ENCODE results near the gene GPRIN1. TPM values are rescaled to one million over a fixed set of nuclear protein-coding genes. Genes with fewer than 3 reads are reported as not detected.
"Not testable (repeated sequence)": the region's sequence is repeated elsewhere in the genome, so short reads cannot be mapped to it uniquely, and the experiment has no call there.

The GPRIN1 gene
- total RNA-seq, 1 donor, result 7.1 TPM

- no peak for TF ChIP-seq CTCF (IDR thresholded peaks at IDR 0.05; ENCODE audit: insufficient read depth, low read length)
- no peak overlapping the region for H3K4me3 ChIP-seq (ENCODE audit: low read depth, low read length)
- DNase-seq (ENCODE audit: low read depth), result no peak
Measured at GRCh38 chr5:176592573-176592972, 17.4 kb downstream of the GPRIN1 start.

GRCh38 chr5:176591667-176592066, 18.3 kb downstream of the GPRIN1 start:
- not testable (repeated sequence) for DNase-seq (ENCODE audit: low read depth); H3K4me3 ChIP-seq (ENCODE audit: low read depth, low read length)

GRCh38 chr5:176590035-176590717, 19.8 kb downstream of the GPRIN1 start:
- DNase-seq (ENCODE audit: low read depth), result no peak
- no peak for TF ChIP-seq CTCF (IDR thresholded peaks at IDR 0.05; ENCODE audit: insufficient read depth, low read length)
- no peak overlapping the region for H3K4me3 ChIP-seq (ENCODE audit: low read depth, low read length)

GRCh38 chr5:176589039-176589769, 20.8 kb downstream of the GPRIN1 start:
- TF ChIP-seq CTCF (IDR thresholded peaks at IDR 0.05; ENCODE audit: insufficient read depth, low read length), result no peak
- no peak for DNase-seq (ENCODE audit: low read depth)

GRCh38 chr5:176588297-176588696, 21.7 kb downstream of the GPRIN1 start:
- H3K4me3 ChIP-seq (ENCODE audit: low read depth, low read length), result no peak overlapping the region
- no peak for DNase-seq (ENCODE audit: low read depth)
- TF ChIP-seq CTCF (IDR thresholded peaks at IDR 0.05; ENCODE audit: insufficient read depth, low read length), result no peak

More at GRCh38 chr5:176589039-176589769, 20.8 kb downstream of the GPRIN1 start:
- no peak overlapping the region for H3K4me3 ChIP-seq (ENCODE audit: low read depth, low read length)

DNA sequence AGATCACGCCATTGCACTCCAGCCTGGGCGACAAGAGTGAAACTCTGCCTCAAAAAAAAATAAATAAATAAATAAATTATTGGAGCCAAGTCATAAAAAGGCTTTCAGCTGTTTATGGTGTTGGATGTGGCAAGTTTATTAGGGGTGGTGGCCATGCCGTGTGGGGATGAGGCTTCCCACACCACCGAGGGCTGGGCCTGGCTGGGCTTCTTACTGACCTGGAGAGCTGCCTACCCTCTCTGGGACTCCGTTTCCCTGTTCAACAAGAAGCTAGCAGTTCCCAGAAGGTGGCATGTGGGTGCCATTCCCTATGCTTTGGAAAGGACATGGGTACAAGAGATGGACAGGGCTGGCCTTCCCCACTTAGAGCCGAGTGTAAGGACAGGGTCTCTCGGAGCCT, 22.6 kb downstream of the GPRIN1 start:
- H3K4me3 ChIP-seq (ENCODE audit: low read depth, low read length), result no peak overlapping the region
- no peak for TF ChIP-seq CTCF (IDR thresholded peaks at IDR 0.05; ENCODE audit: insufficient read depth, low read length)

GRCh38 chr5:176583076-176583475, 26.9 kb downstream of the GPRIN1 start:
- no peak for TF ChIP-seq CTCF (IDR thresholded peaks at IDR 0.05; ENCODE audit: insufficient read depth, low read length)
- no peak for DNase-seq (ENCODE audit: low read depth)
- no peak overlapping the region for H3K4me3 ChIP-seq (ENCODE audit: low read depth, low read length)

More for the DNA sequence above, 22.6 kb downstream of the GPRIN1 start:
- no peak for DNase-seq (ENCODE audit: low read depth)

Data from fibroblast of the aortic adventitia (primary cell).